Bronchial epithelial cell (primary cell): ENCODE measurements around the gene ROR2. TPM values are rescaled to one million over a fixed set of nuclear protein-coding genes. Genes with fewer than 3 reads are reported as not detected.

Experiments
- DNase-seq: peaks from one replicate; pipeline ENCODE4 v3.0.0-alpha.2; 2010; ENCODE audit warnings: low read depth
- FAIRE-seq: peaks from 2 replicates; lab custom pipeline; 2011; peaks lifted over from hg19 to GRCh38; lab: Jason Lieb, UNC
- H3K27me3 ChIP-seq: 2 replicates; pipeline ENCODE4 v1.5.1; 2011; ENCODE audit warnings: low read length; ENCODE audit not compliant: control insufficient read depth, insufficient read depth
- H3K36me3 ChIP-seq: 2 replicates; pipeline ENCODE4 v1.5.1; 2011; ENCODE audit warnings: low read length; ENCODE audit not compliant: control insufficient read depth, insufficient read depth
- H3K4me3 ChIP-seq: 2 replicates; pipeline ENCODE4 v1.5.1; 2011; ENCODE audit warnings: mild to moderate bottlenecking, low read depth, low read length, control low read depth
- CTCF ChIP-seq: IDR thresholded peaks from 2 replicates; pipeline ENCODE4 v1.5.1; 2011; ENCODE audit warnings: mild to moderate bottlenecking, moderate library complexity, low read length, control low read depth, inconsistent platforms; ENCODE audit not compliant: insufficient read depth, severe bottlenecking
- total RNA-seq: library from RNA; depleted of rRNA; stranded (reverse); fragments of >200 nt; gene quantifications from 2 replicates; pipeline ENCODE4 v1.2.1, GENCODE V29; 2014

ROR2 gene
- total RNA-seq, 1 donor from 2014 or later, result 0.26 TPM

DNA sequence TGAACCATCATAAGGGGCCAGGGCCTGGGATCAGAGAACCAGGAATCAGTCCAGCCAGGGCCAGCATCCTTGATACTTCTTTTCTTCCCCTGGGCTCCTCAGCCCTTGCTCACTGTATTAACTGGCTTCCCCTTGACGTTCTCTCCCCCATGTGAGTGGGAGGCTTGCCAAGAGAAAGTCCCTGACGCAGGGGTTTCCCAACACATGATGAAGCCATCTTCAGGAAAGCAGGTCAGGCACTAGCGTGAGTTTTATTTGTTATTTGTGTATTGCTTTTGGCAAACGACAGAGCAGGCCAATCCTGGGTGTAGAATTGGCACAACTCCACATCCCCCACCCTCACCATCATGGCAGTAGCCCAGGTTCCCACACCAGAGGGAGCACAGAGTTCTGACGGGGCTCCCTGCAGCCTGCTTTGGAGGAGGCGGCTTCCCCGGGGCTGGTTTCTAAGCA lies 360.9 kb downstream of the ROR2 start:
- no peak for FAIRE-seq
- H3K4me3 ChIP-seq, result no peak overlapping the region
- H3K27me3 ChIP-seq, result peaks cover 5% of the 10 kb centered on the region
- DNase-seq, result peak; percentile 36
- TF ChIP-seq CTCF, result no peak
- H3K36me3 ChIP-seq, result no peaks in the 10 kb centered on the region

DNA sequence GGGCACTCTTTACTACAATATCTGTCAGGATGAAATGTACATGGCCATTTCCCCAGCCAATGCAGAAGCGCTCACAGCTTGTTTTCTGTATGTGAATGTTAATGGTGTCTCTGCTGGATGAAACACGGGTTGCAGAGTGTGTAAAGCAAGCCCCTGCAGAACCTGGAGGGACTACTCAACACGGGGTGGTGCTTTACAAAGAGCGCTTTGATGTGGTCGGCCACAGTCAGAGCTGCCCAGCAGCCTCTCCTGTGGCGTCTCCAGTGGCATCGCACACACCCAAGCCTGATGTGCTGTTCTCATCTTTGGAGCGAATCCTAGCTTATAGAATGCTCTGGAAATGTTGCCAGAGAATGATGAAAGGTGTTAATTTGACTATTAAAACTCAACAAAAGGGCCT lies 363.7 kb downstream of the ROR2 start:
- peaks cover 5% of the 10 kb centered on the region for H3K27me3 ChIP-seq
- no peak for TF ChIP-seq CTCF
- DNase-seq (no peak), FAIRE-seq (no peak)
- no peaks in the 10 kb centered on the region for H3K36me3 ChIP-seq
- H3K4me3 ChIP-seq, result no peak overlapping the region

DNA sequence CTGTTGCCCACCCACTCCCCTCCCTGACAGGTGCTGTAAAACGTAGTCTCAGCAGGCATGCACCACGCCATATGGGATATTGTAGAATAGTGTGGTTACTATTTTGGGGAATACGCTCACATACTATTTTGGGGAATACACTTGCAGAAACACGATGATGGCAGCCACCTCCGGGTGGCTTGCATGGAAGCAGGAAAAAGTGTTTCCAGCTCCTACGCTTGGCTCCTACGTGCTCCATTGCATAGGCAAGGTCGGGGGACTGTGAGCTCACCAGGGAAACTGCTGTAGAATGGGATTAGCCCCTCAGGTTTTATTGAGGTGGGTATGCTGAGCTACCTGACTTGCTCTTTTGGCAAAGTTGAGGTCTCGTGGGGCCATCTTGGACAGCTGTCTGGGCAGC lies 366.1 kb downstream of the ROR2 start:
- no peaks in the 10 kb centered on the region for H3K36me3 ChIP-seq
- H3K4me3 ChIP-seq, result no peak overlapping the region
- DNase-seq (no peak), FAIRE-seq (no peak)
- H3K27me3 ChIP-seq, result peaks cover 3% of the 10 kb centered on the region
- TF ChIP-seq CTCF, result no peak

DNA sequence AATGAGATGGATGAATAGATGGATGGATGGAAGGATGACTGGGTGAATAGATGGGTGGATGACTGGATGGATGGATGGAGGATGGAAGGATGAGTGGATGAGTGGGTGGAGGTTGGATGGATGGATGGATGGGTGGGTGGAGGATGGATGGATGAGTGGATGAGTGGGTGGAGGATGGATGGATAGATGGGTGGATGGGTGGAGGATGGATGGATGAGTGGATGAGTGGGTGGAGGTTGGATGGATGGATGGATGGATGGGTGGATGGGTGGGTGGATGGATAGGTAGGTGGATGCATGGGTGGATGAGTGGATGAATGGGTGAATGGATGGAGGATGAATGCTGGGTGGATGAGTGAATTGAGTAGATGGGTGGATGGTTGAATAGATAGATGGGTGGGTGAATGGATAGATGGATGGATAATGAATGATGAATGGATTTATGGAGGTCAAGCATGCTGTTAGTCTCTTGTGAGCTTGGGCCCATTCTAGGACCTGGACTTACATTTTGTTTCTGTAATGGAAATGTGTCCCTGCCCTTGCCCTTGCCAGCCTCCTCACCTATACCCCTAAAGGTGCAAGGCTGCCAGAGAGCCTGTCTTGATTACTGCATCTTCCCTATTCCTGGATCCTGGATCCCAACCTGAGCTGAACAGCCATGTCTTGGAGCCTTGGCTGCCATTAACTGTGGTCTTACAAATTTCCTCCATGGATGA lies 366.7 kb downstream of the ROR2 start:
- no peak overlapping the region for H3K4me3 ChIP-seq
- peaks cover 3% of the 10 kb centered on the region for H3K27me3 ChIP-seq
- FAIRE-seq (no peak), DNase-seq (no peak)
- no peak for TF ChIP-seq CTCF
- no peaks in the 10 kb centered on the region for H3K36me3 ChIP-seq

GRCh38 chr9:91582181-91582580 lies 367.8 kb downstream of the ROR2 start:
- Histone ChIP-seq H3K36me3 (no peaks in the 10 kb centered on the region), H3K4me3 (no peak overlapping the region), H3K27me3 (peaks cover 3% of the 10 kb centered on the region)
- FAIRE-seq (no peak), DNase-seq (no peak)
- TF ChIP-seq CTCF, result no peak

- Histone ChIP-seq H3K27me3 (no peaks in the 10 kb centered on the region), H3K36me3 (no peaks in the 10 kb centered on the region), H3K4me3 (no peak overlapping the region)
- DNase-seq (peak; percentile 51), FAIRE-seq (no peak)
- TF ChIP-seq CTCF, result no peak
These were observed 369.9 kb downstream of the ROR2 start for GRCh38 chr9:91580136-91580535.
